ENCODE data around the gene CD300E.
"Not testable (repeated sequence)": the region's sequence is repeated elsewhere in the genome, so short reads cannot be mapped to it uniquely, and the experiment has no call there.

Gene CD300E

DNA sequence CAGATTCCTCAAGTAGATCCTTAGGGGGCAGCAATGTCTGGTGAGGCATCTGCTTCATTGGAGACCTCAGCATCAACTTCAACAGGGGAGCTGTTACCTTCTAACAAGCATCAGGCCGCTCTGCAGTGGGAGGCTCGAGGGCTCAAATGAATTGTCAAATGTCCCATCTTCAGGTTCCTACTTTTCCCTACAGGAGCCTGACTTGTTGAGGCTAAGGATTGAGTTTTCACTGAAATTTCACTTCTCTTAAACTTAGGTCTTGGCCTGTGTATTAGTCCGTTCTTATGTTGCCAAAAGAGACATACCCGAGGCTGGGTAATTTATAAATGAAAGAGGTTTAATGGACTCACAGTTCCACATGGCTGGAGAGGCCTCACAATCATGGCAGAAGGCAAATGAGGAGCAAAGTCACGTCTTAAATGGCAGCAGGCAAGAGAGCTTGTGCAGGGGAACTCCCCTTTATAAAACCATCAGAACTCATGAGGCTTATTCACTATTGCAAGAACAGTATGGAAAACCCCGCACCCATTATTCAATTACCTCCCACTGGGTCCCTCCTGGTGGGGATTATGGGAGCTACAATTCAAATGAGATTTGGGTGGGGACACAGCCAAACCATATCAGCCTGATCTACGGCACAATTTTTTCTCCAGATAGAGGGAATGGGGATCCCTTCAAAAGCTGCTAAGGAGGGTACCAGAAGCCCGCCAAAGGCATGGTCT is 26.3 kb downstream of the CD300E start:
- no peak for DNase-seq

DNA sequence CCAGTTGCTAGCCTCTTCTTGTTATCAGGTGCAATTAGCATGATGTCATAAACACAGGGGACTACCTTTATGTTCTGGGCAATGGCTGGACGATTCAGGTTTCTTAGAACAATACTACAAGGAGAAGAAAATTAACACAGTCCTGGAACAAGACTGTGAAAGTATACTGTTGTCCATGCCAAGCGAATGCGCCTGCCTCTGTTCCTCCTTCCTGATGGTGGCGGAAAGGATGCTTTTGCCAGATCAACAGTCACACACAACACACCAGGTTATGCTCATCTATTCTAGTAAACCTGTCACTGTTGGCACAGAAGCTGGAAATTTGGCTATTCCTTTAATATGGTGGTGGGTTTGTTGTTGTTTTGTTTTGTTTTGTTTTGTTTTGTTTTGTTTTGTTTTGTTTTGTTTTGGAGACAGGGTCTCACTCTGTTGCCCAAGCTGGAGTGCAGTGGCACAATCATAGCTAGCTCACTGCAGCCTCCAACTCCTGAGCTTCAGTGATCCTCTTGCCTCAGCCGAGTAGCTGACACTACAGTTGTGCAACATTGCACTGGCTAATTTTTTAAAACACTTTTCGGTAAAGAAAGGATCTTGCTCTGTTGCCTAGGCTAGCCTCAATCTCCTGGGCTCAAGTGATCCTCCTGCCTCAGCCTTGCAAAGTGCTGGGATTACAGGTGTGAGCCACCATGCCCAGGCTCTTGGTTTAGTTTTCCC is 28.3 kb downstream of the CD300E start:
- no peak for DNase-seq

DNA sequence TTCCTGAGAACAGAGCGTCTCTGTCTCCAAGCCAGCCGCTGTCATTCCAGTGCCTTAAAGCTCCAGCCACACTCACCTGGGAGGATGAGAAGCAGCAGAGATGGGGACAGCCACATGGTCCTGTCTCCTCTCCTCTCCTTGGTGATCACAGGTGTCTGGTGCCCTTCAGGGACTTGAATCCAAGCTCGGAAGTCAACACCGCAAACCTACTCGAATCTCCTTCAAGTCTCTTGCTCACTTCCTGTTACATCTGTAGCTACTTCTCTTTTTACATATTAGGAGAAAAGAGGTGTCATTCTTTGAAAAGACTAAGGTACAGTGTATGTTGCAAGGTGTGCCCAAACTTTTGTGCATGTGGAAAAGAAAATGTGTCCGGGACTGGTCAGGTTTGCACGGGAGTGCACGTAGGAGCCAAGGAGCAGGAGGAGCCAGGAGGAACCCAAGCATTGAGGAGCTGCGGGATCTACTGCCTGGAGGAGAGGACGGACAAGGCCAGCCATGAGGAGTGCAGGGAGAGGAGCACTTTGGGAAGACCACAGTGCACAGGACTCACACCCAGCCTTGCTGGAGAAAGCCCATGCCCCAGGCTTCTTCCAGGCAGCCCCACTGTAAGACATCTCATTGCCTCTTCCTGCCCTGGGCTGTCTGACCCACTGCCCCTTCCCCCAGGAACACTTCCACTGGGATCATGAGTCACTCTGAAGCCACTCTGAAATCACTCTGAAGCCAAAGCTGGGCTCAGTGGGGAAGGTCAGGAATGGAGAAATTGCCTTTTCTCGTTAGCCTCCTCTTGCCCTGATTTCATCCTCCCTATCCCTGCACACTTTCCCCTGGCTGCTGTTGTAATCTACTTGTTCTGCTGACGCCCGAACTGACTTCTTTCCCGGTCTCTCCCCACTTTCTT is 31.2 kb downstream of the CD300E start, which contains the start of gene CD300LD:
Gene CD300LD, minus strand, starts transcription at position 197 of the 904 bp plus-strand sequence. Its CDS starts 81 bp downstream, at position 116.
- DNase-seq, result no peak

DNA sequence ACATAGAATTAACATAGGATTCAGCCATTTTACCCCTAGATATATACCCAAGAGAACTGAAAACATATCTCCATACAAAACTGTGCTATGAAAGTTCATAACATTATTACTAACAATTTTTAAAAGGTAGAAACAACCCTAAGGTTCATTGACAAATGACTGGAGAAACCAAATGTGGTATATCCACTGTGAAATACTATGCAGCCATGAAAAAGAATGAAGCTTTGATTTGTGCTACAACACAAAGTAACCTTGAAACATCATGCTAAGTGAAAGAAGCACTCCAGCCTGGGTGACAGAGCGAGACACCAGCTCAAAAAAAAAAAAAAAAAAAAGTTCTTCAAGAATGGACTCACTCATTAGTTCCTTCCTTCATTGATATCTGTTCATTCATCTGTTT is 32.0 kb downstream of the CD300E start:
- no peak for DNase-seq

DNA sequence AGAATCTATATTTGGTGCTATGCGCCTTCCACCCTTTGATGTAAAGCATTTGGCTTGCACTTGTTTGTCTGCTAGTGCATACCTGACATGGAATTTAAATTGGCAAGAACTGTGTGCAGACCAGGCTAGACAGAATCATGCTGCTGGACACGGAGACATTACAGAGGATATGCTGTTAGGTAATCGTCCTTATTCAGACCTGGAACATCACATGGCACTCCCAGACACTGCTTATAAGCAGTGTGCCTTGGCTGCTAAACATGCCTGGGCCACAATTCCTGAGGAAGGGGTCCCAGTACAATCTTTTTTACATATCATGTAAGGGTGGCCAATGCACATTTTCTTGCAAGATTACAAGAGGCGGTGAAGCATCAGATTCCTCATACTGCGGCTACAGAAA is 37.8 kb downstream of the CD300E start:
- no peak for DNase-seq

DNA sequence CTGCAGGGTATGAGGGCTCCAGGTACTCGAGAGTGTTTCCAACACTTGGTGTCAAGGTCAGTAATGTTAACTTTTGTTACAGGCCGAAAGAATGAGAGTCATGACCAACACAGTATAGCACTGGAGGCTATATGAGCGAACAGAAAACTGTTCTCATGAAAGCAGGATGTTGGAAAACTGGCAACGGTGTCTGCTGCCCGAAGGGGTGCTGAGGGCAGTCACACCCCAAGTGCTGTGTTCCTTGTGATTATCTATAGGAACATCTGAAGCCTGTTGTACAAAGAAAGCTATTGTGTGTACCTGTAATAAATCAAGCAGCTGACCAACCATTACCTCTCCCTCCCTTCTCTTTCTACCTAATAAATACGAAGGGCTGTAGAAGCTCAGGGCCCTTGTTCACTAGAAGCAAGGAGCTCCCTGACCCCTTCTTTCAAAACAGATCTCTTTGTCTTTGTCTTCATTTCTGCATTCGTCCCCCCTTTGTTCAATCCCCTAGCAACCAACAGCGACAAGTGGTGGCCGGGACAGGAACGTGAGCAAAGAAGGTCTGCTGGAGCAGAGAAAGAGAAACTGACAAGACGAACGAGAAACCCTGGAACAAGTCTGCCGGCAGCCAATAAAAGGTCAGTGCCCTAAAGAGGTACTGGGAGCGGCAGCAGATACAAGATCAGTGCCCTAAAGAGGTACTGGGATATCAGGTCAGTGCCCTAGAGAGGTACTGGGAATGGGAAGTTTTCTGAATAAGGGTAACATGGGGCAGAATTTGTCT is 39.1 kb downstream of the CD300E start:
- DNase-seq, result no peak

GRCh38 chr17:74582633-74583032 is 40.9 kb downstream of the CD300E start:
- DNase-seq, result no peak

DNA sequence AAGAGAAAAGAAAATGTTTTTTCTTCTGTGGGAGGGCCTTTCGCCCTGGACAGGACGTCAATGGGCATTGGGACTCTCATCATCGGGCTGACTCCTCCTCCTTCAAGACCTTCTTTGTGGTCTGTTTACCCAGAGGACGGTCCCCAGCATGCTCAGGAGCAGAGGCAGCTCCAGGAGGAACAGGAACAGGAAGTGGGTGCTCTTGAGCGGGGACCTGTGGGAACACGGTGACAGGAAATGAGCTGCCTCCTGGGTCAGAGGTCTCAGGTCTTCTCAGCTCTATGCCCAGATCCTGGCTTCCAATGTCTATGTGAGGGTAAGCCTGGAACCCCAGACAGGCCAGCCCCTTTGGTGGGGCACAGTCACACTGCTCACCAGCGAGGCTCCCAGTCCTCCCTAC is 43.6 kb downstream of the CD300E start:
- DNase-seq, result no peak

DNA sequence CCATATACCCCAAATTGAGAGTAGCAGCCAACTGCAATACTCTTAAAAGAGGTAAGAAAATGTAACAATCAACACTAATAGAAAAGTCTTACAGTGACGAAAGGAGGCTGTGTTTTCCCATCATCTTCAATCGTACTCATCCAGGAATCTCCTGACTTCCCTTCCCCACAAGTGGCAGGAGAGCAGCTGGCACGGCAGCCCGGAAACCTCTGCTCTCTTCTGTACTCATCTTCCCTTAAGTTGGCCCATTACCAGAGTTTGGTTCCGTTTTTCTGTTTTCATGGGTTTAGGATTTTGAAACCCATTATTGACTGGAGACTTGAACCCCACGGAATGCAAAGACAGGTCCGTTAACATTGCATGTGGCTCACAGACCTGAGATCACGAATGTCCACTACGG is 44.6 kb downstream of the CD300E start:
- DNase-seq, result no peak

DNA sequence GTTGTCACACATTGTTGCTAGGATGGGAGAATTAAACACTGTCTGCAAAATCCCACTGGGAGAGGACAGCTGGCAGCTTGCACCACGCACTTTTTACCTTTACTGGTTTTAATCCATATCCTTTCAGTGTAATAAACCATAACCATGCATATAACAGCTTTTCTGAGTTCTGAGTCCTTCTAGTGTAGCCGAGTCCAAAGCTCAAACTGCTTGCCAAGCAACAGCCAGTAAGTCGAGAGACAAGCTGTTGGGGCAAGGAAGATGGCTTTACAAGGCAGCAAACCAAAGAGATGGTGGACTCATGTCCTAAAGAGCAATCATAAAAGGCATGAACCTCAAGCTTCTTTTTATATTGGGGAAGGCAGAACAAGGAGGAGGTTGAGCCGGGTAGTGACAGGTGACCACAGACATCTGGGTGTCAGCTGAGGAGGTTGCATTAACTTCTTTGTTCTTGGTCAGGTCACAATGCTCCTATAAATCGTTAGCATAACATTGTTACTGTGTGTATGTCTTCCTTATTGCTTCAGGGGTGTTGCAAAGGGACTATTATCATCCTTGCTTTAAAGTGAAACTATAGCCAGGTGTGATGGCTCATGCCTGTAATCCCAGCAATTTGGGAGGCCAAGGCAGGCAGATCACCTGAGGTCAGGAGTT is 48.9 kb downstream of the CD300E start:
- no peak for DNase-seq

DNA sequence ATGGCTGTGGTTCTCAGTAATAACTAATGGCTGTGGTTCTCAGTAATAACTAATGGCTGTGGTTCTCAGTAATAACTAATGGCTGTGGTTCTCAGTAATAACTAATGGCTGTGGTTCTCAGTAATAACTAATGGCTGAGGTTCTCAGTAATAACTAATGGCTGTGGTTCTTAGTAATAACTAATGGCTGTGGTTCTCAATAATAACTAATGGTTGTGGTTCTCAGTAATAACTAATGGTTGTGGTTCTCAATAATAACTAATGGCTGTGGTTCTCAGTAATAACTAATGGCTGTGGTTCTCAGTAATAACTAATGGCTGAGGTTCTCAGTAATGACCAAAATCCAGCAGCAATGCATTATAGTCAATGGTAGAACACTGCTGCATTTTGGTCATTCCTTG is 49.9 kb downstream of the CD300E start:
- DNase-seq, result not testable (repeated sequence)

DNA sequence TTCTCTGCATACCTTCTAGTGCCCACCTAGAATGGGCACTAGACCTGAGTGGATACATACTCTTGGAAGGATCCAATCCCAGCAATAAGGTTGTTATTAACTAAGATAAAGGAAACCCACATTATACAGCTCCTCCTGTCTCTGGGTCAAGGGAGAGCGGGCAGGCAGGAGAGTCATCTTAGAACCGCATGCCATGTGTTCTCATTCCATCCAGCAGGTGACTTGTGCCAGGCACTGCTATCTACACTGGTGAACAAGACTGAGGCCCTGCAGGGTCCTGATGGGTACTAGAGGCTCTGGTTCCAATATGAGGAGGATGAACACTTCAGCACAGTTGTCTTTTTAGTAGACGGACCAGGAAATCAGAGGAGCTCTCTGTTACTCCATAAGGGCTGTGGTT is 50.4 kb downstream of the CD300E start:
- DNase-seq, result no peak

- no peak for DNase-seq
These were observed 51.8 kb downstream of the CD300E start for GRCh38 chr17:74571621-74572270.

- DNase-seq, result no peak
These were observed 54.2 kb downstream of the CD300E start for GRCh38 chr17:74569020-74570003.

DNA sequence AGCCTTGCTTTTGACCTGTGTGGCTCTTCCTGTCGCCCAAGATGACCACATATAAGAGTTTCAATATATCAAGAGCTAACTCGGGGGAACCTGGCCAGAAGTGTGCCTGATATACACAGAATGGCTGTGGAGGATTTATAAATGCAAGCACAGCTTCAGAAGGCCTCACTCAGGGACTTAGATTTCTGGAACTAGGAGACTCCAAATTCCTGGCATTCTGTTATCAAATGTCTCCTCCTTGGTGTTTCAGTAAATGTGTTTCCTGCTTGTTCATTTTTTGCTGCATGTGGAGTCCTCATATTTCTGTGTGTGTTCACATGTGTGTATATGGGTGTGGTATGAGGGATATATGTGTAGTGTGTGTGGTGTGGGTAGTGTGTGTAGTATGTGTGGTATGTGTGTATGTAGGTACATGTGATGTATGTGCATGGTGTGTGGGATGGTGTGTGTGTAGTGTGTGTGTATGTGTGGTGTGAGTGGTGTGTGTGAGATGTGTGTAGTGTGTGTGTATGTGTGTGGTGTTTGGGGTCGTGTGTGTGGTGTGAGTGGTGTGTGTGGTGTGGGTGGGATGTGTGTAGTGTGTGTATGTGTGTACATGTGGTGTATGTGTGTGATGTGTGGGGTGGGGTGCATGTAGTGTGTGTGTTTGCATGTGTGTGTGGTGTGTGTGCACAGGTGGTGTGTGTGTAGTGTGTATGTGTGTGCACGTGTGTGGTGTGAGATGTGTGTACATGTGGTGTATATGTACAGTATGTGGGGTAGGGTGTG is 55.2 kb downstream of the CD300E start:
- no peak for DNase-seq

DNA sequence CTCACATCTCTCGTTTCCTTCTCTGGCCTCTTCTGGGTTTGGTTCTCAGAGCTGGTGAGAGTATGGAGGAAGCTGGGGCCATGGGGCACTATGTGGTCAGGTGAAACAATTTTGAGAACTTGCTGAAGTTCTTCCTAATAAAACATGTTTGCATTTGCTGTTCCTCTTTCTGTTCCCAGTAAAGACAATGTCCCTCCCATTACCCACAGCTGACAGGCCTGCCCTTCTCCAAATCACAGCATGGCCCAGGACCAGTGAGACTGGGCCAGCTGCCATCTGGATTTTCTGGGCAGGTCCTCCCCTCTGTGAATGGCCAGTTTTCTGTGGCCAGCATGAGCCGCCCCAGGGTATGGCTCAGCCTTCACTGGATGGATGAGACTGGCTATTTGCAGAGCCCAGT is 56.1 kb downstream of the CD300E start, which contains the start of gene CD300H:
Gene CD300H, minus strand, starts transcription at position 113 of the 400 bp plus-strand sequence.
- DNase-seq, result no peak

DNA sequence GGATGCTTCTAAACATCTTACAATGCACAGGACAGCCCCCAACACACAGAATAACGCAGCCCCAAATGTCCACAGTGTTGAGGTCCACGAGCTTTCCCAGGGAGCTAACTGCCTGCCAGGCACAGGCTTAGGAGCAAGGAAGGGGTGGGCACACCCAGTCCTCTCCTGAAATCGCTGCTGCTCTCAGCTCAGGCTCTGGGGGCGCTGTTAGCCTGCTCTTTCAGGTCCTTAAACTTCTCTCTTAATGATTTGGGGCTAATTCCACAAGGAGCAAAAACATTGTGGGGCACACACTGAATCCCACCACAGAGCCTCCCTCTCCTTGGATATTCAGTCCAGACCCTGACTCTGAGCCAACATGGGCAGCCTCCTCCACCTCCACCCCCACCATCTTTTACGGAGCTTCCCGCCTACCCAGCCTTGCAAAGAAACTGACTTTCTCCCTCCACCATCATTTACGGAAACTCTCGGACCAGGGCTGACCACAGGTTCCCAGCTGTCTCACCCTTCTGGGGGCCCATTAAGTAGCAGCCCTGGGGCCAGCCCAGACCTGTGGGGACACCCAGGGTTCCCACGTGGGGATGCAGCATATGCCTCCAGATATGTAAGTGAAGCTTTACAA is 57.3 kb downstream of the CD300E start:
- DNase-seq, result no peak

DNA sequence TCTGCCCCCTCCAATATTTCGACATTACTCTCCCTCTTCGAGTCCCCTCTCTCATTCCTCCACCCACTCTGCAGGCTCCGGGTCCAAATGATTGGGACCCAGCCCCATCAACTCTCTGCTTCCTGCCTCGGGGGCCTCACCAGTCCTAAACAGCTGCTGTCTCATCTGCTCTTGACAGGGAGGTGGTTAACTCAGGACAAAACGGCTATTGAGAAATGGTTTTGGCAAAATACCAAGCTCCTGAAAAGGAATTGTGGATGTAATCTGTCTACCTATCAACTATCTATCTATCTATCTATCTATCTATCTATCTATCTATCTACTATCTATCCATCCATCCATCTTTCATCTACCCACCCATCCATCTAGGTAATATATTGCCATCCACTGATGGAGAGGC is 58.4 kb downstream of the CD300E start:
- no peak for DNase-seq

DNA sequence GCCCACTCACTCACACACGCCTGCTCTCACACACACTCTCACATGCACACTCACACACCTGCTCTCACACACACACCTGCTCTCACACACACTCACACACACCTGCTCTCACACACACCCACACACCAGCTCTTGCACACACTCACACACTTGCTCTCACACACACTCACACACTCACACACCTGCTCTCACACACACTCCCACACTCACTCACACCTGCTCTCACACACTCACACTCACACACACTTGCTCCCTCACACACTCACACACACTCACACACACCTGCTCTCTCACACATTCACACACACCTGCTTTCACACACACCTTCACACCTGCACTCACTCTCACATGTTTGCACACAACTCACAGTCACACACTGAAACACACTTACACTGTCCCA is 60.2 kb downstream of the CD300E start:
- DNase-seq, result no peak

Measured in activated CD8-positive, alpha-beta memory T cell treated with anti-CD3 and anti-CD28 coated beads for 24 hours (primary cell).